ENCODE measurements around the gene PCBP3.
"Not testable (repeated sequence)": the region's sequence is repeated elsewhere in the genome, so short reads cannot be mapped to it uniquely, and the experiment has no call there.

The PCBP3 gene

GRCh38 chr21:45975667-45976409 is 332.3 kb downstream of the PCBP3 start:
- not testable (repeated sequence) for DNase-seq

GRCh38 chr21:45976701-45977311 is 333.3 kb downstream of the PCBP3 start:
- no peak for DNase-seq

GRCh38 chr21:45977396-45977795 is 333.9 kb downstream of the PCBP3 start:
- DNase-seq, result no peak

GRCh38 chr21:45979141-45979631 is 335.7 kb downstream of the PCBP3 start:
- no peak for DNase-seq

GRCh38 chr21:45979651-45980050 is 336.1 kb downstream of the PCBP3 start:
- no peak for DNase-seq

- DNase-seq, result no peak
Observed at GRCh38 chr21:45980271-45980670, 336.7 kb downstream of the PCBP3 start.

- no peak for DNase-seq
Observed at GRCh38 chr21:45980697-45981096, 337.2 kb downstream of the PCBP3 start.

GRCh38 chr21:45981151-45982091 is 337.9 kb downstream of the PCBP3 start, which contains the start of gene COL6A1:
Gene COL6A1 (plus strand): TSS chr21:45981770. CDS start chr21:45981851, 81 bp downstream.
- peak; percentile 54 for DNase-seq

- DNase-seq, result no peak
Observed at GRCh38 chr21:45982092-45982757, 338.7 kb downstream of the PCBP3 start.

- DNase-seq, result no peak
Observed at GRCh38 chr21:45982758-45983648, 339.5 kb downstream of the PCBP3 start.

- DNase-seq, result no peak
Observed at GRCh38 chr21:45983649-45983965, 340.1 kb downstream of the PCBP3 start.

- no peak for DNase-seq
Observed at GRCh38 chr21:45983981-45984551, 340.5 kb downstream of the PCBP3 start.

GRCh38 chr21:45984584-45985095 is 341.1 kb downstream of the PCBP3 start:
- DNase-seq, result no peak

GRCh38 chr21:45985471-45986315 is 342.2 kb downstream of the PCBP3 start:
- DNase-seq, result no peak

GRCh38 chr21:45986316-45987051 is 343.0 kb downstream of the PCBP3 start:
- no peak for DNase-seq

GRCh38 chr21:45987121-45987711 is 343.7 kb downstream of the PCBP3 start:
- DNase-seq, result no peak

- DNase-seq, result no peak
Observed at GRCh38 chr21:45988366-45989347, 345.1 kb downstream of the PCBP3 start.
